Fibroblast of pulmonary artery (primary cell): ENCODE data around the gene MIXL1.
"Not testable (repeated sequence)": the region's sequence is repeated elsewhere in the genome, so short reads cannot be mapped to it uniquely, and the experiment has no call there.

Experiments
- DNase-seq: peaks from one replicate; pipeline ENCODE4 v3.0.0-alpha.2; 2010; ENCODE audit warnings: low read depth
- H3K4me3 ChIP-seq: replicated peaks from 2 replicates; pipeline ENCODE4 v1.5.1; 2011; ENCODE audit warnings: low read depth, mild to moderate bottlenecking, control low read depth, low read length, moderate library complexity
- TF ChIP-seq, protein P1 (sequence below): IDR thresholded peaks from 2 replicates; pipeline ENCODE4 v1.5.1; 2011; ENCODE audit warnings: mild to moderate bottlenecking, control low read depth, low read length, inconsistent platforms; ENCODE audit errors: missing control alignments

Gene MIXL1

DNA sequence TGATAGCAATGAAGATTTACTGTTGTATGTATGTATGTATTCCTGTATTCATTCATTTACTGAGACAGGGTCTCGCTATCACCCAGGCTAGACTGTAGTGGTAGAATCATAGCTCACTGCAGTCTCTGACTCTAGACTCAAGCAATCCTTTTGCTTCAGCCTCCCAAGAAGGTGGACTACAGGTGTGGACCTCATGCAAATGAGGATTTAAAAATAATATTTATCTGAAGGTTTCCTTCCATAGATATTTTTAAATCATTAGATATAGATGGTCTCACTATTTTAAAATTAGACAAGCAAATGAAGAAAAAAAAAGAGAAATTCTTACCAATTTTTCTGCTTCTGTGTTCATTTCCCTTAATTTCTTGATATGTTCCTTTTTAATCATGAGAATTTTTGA, 27.0 kb downstream of the MIXL1 start:
- DNase-seq: no peak
- no peak overlapping the region for H3K4me3 ChIP-seq
- TF ChIP-seq, protein P1, sequence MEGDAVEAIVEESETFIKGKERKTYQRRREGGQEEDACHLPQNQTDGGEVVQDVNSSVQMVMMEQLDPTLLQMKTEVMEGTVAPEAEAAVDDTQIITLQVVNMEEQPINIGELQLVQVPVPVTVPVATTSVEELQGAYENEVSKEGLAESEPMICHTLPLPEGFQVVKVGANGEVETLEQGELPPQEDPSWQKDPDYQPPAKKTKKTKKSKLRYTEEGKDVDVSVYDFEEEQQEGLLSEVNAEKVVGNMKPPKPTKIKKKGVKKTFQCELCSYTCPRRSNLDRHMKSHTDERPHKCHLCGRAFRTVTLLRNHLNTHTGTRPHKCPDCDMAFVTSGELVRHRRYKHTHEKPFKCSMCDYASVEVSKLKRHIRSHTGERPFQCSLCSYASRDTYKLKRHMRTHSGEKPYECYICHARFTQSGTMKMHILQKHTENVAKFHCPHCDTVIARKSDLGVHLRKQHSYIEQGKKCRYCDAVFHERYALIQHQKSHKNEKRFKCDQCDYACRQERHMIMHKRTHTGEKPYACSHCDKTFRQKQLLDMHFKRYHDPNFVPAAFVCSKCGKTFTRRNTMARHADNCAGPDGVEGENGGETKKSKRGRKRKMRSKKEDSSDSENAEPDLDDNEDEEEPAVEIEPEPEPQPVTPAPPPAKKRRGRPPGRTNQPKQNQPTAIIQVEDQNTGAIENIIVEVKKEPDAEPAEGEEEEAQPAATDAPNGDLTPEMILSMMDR: no peak

GRCh38 chr1:226252841-226253240, 29.4 kb downstream of the MIXL1 start:
- not testable (repeated sequence) for DNase-seq, H3K4me3 ChIP-seq

DNA sequence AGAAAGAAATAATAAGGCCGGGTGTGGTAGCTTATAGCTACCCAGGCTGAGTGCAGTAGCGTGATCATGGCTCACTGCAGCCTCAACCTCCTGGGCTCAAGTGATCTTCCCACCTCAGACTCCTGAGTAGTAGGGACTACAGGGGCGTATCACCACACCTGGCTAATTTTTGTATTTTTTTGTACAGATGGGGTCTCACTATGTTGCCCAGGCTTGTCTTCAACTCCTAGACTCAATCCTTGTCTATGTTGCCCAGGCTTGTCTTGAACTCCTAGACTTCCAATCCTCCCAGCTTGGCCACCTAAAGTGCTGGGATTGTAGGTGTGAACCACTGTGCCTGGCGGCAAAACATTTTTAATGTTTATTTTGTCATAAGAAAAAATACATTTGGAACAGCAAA, 30.5 kb downstream of the MIXL1 start:
- H3K4me3 ChIP-seq: no peak overlapping the region
- no peak for DNase-seq
- TF ChIP-seq, protein P1: no peak

DNA sequence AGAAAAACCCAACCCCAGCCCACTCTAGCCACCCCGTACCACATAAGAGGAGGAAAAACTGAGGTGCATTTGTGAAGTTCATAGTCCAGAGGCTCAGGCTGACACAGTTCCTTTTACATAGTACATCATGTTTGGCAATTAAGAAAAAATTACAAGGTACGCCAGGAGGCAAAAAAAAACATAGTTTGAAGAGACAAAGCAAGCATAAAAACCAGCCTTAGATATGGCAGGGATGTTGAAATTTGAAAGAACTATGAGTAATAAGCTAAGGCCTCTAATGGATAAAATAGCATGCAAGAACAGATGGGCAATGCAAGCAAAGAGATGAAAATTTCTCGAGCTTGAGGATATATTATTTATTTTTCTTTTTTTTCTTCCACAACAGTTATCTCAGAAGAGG, 31.9 kb downstream of the MIXL1 start:
- H3K4me3 ChIP-seq: no peak overlapping the region
- TF ChIP-seq, protein P1: no peak
- DNase-seq: peak; percentile 47

GRCh38 chr1:226261818-226262217, 38.4 kb downstream of the MIXL1 start:
- H3K4me3 ChIP-seq: no peak overlapping the region
- TF ChIP-seq, protein P1: no peak
- no peak for DNase-seq

- peak; percentile 20 for DNase-seq
- no peak overlapping the region for H3K4me3 ChIP-seq
- TF ChIP-seq, protein P1: no peak
Measured at GRCh38 chr1:226268421-226269124, 45.1 kb downstream of the MIXL1 start.

GRCh38 chr1:226272233-226272902, 48.9 kb downstream of the MIXL1 start:
- DNase-seq, H3K4me3 ChIP-seq: not testable (repeated sequence)

DNA sequence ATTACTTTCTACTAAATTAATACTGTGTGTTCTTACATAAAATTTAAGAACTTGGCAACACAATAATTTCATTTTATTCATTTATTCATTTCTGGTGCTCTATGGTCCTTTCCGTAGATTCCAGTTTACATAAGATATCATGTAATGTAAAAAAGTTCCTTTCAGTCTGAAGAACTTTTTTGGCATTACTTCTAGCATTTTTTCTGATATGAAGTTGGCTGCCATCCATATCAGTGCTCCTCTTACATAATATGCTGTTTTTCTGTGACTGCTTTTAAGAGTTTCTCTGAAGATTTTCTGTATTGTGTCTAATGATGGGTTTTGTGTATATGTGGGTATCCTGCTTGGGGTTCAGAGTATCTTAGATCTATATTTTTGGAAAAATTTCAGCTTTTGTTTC, 50.7 kb downstream of the MIXL1 start:
- TF ChIP-seq, protein P1: no peak
- H3K4me3 ChIP-seq: no peak overlapping the region
- DNase-seq: peak; percentile 45
